CD4-positive, alpha-beta T cell treated with Interleukin-2 at 100 ng/mL for 4 hours (primary cell): ENCODE results near the gene TNNT1.
"Not testable (repeated sequence)": the region's sequence is repeated elsewhere in the genome, so short reads cannot be mapped to it uniquely, and the experiment has no call there.

Source experiments
- DNase-seq: peaks from one replicate; pipeline ENCODE4 v3.0.0-alpha.2; 2020; ENCODE audit warnings: low spot score

The TNNT1 gene

DNA sequence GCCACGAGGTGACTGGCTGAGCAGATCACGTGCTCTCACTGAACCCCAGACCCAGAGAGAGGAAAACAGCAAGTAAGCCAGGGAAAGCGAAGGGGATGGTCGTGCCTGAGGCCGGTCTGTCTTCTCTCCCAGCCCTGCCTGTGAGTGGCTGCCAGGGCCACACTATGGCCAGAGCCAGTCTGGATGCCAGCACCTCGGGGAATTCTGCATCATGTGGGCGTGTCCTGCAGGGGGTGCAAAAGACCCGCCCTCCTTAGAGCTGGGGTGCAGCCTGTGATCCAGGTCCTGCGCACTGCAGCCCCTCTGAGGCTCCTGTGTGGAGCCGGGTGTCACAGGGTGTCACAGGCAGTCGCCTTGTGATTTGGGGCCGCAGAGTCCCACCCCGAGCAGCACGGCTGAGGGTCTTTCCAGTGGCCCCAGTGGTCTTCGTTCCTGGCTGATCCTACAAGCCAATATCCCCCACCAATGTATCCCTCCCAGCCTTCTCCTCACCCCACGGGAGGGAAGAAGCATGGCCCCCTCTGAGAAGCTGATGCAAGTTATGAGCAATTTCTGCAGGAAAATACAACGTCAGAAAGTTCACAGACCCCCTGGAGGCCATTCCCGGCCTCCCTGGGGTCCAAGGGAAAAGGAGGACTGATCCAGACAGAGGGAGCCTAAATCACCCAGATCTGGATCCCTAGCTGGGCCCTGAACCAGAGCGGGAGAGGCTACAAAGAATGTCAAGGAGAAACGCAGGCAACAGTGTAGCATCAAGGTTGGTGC lies 39.3 kb downstream of the TNNT1 start:
- no peak for DNase-seq

DNA sequence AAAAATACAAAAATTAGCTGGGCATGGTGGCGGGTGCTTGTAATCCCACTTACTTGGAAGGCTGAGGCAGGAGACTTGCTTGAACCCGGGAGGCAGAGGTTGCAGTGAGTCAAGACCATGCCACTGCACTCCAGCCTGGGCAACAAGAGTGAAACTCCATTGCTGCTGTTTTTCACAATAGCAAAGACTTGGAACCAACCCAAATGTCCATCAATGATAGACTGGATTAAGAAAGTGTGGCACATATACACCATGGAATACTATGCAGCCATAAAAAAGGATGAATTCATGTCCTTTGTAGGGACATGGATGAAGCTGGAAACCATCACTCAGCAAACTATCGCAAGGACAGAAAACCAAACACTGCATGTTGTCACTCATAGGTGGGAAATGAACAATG lies 41.8 kb downstream of the TNNT1 start:
- not testable (repeated sequence) for DNase-seq

DNA sequence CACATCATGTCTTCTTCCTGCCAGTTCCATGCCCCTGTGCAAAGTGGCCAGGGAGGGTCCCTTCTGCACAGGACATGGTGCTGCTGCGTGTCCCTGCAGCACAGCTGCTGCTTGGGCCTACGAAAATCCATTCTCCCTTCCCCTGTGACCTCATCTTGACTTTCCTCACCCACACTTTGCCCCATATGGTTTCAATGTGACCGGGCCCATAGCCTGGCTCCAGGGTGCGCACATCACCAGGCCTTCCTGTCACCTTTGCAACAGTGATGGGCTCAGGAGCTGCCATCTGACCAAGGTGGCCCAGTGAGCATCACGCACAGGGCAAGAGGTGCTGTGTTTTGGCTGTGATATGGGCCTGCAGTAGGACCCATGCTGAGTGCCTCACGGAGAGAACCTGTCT lies 42.4 kb downstream of the TNNT1 start:
- no peak for DNase-seq

DNA sequence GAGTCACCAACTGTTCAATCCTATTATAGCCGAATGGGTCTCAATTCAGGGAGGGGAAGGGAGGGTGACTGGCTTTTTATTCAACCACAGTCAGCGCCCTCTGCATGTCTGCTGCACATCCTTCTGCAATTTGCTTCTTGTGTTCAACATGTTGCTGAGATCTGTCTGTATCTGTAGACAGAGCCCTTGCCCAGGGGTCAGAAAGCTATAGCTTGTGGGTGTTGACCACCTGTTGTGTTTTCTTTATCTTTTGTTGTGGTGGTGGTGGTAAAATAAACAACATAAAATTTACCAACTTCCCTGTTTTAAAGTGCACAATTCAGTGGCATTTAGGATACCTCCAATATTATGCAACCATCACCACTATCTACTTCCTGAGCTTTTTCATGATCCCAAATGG lies 43.8 kb downstream of the TNNT1 start:
- DNase-seq = no peak

DNA sequence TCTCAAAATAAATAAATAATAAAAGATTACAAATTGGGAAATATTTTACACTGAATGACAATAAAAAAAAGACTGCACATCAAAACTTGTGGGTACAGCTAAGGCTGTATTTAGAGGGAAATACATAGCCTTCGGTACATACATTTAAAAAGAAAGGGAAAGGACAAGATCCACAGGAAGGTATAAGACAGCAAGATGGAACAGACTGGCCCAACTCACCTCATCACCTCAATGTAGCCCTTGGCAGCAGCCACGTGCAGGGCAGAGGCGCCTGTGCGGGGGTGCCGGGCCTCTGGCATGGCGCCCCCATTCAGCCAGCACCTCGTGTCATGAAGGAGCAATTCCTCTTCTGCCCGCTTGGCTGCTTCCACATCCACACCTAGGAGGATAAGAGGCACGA lies 45.8 kb downstream of the TNNT1 start:
- DNase-seq = no peak

DNA sequence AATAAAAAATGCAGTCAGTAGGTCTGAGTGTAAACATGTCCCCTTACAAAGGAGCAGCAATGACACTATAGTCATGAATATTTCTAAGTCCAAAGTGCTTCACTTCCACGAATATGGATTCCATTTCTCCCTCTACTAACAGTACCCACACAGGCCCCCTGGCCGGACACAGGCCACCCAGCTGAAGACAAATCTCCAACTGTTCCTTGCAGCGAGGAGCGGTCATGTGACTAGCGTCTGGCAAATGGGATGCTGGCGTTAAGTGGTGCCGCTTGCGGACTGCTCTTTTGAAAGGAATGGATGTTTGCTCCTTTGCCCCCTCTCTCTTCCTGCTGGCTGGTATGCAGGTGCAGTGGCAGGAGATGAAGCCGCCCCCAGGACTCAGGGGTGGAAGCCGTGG lies 47.7 kb downstream of the TNNT1 start:
- DNase-seq = no peak

DNA sequence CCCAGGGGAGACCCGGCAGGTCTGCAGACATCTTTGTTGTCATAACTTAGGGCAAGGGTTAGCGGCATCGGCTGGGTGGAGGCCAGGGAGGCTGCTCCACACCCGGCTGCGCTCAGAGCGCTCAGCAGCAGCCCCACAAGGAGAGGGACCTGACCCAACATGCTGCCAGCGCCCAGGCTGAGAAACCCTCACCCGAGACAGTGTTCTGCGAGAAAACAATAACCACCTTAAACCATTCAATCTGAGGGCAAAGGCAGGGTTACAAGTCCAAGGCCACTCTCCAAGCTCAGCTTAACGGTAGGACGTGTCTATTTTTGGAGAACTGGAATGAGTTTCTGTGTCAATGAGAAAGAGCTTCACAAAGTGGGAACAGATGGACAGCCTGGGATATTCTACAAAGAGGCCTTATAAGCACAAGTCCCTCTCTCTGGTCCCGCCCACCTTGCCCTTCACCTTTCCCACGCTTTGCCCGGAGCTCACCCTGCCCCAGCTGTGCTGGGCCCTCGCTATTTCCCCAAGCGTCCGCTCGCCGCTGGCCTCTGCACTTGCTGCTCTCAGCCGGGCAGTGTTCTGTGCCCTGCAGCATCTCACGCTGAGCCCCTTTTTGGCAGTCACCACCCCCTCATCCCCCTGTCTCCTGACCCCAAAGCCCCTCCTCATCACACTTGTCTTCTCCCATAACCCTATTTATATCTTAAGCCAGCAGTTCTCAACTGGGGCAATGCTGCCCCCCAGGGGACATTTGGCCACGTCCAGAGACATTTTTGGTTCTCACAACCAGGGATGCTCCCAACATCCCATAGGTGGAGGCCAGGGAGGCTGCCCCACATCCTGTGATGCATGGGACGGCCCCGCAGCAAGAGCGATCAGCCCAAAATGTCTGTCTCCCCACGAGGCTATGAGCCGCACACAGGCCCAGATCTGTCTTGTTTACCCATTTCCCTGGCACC lies 49.2 kb downstream of the TNNT1 start:
- no peak for DNase-seq

DNA sequence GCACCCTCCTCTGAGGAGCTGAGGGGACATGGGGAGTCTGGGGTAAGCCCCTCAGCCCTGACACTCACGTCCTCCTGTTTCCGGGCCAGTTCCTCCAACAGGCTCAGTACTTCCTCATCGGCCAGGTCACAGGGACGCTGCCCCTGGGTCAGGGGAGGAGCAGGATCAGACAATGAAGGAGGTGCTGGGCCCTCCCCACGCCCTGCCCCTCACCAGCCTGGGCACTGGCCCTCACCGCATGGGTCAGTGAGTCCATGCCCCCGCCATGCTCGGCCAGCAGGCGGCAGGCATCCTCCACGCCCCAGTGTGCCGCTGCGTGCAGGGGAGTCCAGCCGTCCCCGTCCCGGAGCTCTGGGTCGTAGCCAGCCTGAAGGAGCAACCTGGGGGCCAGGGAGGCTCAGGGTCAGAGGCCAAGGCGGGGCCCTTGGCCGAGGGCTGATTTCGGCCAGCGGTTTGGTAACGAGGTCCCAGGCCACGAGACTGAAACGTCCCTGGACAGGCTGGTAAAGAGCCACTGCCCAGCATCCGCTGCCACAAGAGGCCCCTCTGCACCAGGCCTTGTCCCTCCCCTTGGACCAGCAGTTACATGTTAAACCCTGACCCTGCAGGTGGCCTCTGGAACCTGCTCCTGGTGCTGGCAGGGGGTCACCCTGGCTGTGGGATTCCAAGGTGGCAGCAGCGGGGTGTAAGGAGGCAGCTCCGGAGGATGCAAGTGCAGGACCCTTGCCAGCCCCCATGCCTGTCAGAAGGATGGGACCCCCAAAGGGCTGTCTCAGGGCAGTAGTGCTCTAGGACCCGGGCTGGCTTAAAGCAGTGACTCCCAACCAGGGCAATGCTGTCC lies 50.1 kb downstream of the TNNT1 start:
- no peak for DNase-seq

DNA sequence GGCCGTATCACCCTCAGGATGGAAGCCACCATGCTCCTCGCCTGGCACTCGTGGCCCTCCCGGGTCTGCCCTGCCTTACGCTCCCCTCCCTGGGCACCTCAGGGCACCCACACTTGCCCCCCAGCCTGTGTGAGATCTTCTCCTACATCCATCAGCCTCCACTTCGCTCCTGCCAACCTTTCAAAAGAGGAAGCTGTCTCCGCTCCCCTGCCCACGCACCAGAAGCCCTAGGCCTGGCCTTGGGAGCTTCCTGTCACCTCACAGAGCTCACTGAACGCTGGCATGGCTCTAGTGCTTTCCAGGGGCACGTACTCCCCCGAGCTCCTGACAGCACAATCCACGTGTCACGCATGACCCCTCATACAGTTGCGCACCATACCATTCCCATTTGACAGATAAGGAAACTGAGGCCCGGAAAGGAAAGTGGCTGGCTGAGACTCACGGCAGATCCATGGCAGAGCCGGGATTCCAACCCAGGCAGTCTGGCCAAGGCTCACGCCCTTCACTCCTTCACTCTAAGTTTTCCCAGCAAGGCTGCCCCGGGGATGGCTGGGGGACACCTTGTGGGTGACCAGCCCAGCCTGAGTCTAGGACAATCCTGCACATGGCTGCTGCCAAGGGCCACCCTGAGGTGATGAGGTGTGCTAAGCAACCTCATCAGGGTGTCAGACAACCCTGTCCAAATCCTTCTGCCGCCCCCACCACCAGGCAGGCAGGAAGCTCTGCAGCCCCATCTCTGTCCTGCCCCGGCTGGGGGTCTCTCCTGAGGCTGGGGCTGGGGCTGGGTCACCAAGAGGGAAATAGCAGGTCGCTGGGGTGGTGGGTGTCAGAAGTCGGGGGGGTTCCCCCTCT lies 50.9 kb downstream of the TNNT1 start:
- DNase-seq = no peak

DNA sequence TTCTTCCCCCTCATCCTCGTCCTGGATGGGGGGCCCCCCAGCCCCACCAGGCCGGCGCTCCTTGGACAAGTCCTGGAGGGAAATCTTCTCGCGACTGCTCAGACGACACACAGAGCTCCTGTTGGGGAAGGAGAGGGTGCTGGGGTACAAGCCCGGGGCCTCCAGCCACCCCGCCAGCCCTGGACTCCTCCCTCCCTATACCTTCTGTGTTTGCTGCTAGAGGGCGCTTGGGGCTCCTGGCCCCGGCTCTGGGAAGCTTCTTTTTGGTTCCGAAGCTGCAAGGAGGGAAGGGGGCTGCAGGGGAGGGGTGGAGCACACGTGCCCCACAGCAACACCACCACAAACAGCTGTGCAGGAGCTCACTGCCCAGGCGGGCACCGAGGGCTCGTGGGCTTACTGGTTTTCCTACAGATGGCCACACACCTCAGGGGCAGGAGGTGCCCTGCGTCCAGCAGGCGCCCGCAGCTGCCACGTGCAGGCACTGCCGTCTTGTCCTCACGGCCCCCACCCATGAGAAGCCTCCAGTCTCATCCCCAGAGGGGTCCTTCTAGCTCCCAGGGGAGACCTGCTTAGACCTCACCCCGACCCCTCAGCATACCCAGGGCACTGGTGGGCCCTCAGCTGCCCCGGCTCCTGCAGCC lies 52.8 kb downstream of the TNNT1 start:
- no peak for DNase-seq

DNA sequence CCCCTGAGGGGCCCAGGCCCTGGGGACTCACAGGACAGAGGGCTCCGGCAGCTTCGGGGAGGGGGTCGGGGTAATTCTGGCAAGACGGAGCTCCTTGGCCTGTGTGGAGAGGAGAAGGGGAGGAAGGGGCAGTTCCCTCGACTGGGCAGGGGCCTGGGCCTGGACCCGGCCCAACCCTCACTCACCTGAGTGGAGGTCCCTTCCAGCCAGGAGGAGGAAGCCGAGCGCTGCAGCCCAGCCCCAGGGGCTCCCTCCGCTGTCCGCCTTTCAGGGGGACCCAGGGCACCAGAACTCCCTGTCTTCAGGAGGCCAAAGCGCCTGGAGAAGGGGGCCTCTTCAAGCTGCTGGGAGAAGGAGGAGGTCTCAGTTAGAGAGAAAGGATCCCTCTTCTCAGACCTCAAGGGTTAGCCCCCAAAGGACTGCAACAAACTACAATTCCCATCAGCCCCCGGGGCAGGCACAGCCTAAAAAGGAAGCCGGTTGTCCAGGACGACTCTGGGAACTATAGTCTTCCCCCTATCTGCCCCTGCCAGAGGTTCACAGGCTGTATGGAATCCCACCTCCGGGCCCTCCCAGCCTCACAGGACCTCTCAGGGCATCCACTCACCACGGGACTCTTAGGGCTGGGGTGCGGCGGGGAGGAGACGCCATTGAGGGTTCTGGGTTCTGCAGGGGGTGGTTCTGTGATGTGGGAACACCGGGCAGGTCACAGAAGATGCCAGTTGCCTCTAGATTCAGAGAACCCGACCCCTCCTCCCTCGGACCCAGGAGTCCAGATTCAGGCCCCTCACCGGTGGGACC lies 53.5 kb downstream of the TNNT1 start:
- no peak for DNase-seq

DNA sequence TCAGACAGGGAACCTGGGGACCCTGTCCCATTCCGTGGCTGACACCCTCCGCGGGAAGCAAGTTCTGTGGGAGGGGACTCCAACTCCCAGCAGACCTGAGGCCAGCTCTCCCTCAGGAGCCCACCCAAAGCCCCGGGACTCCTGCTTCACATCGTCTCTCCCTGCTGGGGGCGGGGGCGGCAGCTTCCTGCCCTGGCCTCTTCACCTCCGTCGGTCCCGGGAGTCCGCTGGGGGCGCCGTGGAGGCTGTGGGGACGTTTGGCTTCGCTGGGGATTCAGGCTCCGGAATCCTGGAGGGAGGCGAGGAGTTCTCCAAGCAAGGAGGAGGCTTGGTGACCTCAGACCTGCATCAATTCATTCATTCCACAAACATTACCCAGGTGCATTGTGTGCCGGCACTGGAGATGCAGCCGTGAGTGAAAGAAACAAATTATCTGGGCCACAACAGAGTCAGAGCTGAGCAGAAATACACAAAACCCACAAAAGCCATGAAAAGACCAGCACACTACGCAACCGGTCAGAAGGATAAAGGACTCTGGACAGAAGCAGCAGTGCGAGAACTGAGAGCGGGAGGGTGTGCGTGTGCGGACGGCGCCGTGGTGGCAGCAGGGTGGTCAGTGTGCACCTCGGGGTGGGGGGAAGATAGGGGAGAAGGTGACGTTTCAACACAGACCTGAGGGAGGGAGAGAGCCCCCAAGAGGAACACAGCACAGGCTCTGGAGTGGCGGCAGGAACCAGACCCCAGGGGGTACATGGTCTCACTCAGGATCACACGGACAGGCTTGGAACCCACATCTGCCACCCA lies 54.3 kb downstream of the TNNT1 start:
- no peak for DNase-seq

DNA sequence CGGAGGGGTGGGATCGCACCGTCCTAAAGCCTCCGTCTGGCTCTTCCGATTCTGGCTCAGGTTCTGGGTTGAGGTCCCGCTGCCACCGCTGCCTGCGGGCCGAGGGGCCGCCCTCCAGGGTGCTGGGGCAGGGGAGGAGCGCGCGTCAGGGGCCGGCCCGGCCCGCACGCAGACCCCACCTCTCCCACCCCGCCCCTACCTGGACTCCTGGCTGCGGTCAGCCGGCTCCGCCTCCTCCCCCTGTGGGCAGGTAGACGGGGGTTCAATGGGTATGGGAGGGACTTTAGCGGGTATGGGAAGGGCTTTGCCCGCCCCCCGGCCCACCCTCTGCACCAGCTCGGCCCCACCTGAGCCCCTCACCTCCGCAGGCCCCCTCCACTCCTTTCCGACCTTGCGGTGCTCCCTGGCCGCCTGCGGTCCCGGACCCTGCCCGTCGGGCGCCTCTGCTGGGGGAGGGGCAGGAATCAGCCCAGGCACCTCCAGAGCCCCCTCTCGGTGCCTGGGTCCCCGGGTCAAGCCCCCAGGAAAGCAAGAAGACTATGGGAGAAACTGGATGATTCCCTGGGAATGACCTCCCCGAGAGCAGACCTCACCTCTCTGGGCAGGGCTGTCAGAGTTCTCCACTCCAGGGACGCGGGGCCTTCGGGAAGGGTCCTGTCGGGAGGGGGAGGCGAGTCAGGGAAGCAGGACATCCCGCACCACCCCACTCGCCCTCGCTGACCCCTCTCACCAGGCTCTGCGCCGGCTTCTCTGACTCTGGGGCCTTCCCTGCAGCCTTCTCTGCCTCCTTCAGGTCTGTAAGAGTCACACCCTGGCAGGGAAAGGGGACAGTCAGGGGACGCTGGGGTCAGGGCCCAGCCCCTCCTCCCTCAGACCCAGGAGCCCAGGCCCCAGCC lies 56.3 kb downstream of the TNNT1 start:
- no peak for DNase-seq

DNA sequence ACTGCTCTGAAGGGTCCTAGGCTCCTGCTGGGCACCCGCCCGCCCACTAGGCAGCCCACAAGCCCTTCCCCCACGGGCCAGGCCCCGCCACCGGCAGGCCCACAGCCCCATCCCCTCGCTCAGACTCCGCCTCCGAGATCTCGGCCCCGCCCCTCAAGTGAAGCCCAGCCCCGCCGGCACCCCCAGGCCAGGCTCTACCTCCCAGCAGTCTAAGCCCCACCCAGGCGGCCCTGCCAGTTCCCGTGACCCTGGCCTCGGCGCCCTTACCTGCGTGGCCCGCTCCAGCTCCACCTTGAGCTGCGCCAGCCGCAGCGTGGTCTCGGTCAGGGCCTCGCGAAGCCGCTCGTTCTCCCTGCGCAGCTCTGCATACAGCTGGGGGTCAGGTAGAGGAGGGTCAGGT lies 57.1 kb downstream of the TNNT1 start:
- no peak for DNase-seq

DNA sequence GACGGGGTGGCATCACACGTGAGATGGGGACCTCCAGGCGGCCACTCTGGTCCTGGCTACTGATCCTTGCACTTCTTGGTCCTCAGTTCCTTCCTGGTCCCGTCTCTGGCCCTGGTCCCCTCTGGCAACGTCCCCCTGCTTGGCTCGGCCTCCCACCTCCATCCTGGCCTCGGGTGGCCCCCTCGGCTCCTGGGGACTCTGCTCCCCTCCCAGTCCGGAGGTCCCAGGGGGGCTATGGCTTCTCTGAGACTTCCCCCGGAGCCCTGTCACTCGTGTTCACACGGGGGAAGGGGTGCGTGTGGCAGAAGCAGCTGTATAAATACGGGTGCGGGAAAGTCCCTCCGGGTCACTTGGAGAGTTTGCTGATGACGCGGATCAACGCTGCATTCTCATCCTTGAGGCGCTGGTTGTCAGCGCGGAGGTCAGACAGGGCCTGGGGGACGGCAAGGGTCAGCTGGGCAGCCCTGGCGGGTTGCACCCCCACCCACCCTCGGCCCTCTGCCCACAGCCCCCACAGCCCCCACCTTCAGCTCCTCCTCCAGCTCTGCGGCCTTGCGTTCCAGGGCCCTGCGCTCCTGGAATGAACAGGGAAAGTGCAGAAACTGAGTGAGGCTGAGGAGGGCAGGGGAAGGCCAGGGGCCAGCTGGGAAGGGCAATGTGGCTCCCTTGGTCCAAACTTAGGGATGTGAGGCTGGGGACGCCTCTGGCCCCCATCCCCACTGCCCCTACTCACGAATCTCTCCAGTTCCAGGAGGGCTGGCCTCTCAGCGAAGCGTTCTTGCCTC lies 57.7 kb downstream of the TNNT1 start:
- no peak for DNase-seq

DNA sequence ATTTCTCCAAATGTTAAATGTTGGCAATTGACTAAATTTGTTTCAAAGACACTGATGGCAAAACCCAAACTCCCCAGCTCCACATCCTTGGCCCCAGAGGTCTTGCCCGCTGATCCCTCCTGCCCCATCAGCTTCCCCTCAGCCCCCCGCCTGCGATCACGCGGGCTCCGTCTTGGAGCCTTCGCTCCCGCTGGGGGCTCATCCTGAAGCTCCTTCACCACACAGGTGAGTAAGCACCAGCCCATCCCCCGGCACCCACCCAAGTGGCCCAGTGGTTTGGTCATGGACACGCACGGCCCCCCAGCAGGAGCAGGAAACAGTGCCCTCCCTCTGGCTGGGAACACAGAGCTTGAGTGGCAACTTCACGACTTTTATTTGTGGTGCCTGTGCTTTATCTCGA lies 58.4 kb downstream of the TNNT1 start:
- DNase-seq = no peak

DNA sequence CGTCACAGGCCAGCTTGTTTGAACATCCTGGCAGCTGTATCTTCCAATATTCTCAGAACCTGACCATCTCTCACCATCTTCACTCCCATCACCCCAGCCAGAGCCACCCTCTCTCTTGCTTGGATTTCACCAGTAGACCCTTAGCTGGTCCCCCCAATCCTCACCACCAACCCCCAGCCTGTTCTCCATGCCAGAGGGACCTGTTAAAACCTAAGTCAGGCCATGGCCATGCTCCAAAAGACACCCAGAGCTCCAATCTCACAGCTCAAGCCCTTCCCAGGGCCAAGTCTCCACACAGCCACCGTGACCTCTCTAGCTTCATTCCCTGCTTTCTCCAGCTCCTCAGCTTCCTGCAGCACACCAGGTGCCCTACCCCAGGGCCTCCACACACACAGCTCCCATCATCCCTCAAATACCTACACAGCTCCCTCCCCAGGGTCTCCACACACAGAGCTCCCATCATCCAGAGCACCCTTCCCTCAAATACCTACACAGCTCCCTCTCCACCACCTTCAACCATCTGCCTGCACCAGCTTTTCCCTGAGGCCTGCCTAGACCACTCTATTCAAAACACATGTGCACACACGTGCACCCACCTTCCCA lies 59.6 kb downstream of the TNNT1 start:
- no peak for DNase-seq
